Astrocyte (in vitro differentiated cells and primary cell): ENCODE results near the gene GRID2.

Source experiments
- EZH2 ChIP-seq: IDR thresholded peaks from 2 replicates; pipeline ENCODE4 v1.6.1; 2012; ENCODE audit warnings: mild to moderate bottlenecking, low read length, inconsistent platforms; ENCODE audit not compliant: insufficient read depth
- TF ChIP-seq, protein P1 (sequence below): IDR thresholded peaks from 2 replicates; pipeline ENCODE4 v1.5.1; 2011; ENCODE audit warnings: low read depth, mild to moderate bottlenecking, inconsistent platforms, low read length, moderate library complexity; ENCODE audit not compliant: insufficient read depth

GRCh38 chr4:93501946-93502345 lies 1198.2 kb downstream of the GRID2 start:
- TF ChIP-seq, protein P1, sequence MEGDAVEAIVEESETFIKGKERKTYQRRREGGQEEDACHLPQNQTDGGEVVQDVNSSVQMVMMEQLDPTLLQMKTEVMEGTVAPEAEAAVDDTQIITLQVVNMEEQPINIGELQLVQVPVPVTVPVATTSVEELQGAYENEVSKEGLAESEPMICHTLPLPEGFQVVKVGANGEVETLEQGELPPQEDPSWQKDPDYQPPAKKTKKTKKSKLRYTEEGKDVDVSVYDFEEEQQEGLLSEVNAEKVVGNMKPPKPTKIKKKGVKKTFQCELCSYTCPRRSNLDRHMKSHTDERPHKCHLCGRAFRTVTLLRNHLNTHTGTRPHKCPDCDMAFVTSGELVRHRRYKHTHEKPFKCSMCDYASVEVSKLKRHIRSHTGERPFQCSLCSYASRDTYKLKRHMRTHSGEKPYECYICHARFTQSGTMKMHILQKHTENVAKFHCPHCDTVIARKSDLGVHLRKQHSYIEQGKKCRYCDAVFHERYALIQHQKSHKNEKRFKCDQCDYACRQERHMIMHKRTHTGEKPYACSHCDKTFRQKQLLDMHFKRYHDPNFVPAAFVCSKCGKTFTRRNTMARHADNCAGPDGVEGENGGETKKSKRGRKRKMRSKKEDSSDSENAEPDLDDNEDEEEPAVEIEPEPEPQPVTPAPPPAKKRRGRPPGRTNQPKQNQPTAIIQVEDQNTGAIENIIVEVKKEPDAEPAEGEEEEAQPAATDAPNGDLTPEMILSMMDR: no peak
- no peak for TF ChIP-seq EZH2
